HG02763 (cell line): ENCODE results near the gene PPP2R2D.

Experiments
- ATAC-seq: cut with Tn5 transposase; IDR thresholded peaks from one replicate; pipeline ENCODE4 v1.9.1; 2021; ENCODE audit warnings: mild to moderate bottlenecking, moderate library complexity; ENCODE audit not compliant: unreplicated experiment

PPP2R2D gene

GRCh38 chr10:131900350-131901152 is at the start of gene PPP2R2D:
Gene PPP2R2D, plus strand, starts transcription at chr10:131901008. Its CDS starts 141 bp downstream, at chr10:131901149.
- peak; percentile 91 for ATAC-seq

- no peak for ATAC-seq
Observed at GRCh38 chr10:131851346-131851745, 49.5 kb upstream of the PPP2R2D start.

GRCh38 chr10:131852176-131852822 is 48.5 kb upstream of the PPP2R2D start:
- ATAC-seq: no peak

- ATAC-seq: no peak
Observed at GRCh38 chr10:131852823-131853609, 47.8 kb upstream of the PPP2R2D start.

GRCh38 chr10:131853610-131853964 is 47.2 kb upstream of the PPP2R2D start:
- ATAC-seq: no peak

- ATAC-seq: no peak
Observed at GRCh38 chr10:131854579-131855335, 46.1 kb upstream of the PPP2R2D start.

- no peak for ATAC-seq
Observed at GRCh38 chr10:131855461-131856401, 45.1 kb upstream of the PPP2R2D start.

- ATAC-seq: no peak
Observed at GRCh38 chr10:131856441-131857094, 44.2 kb upstream of the PPP2R2D start.

GRCh38 chr10:131857156-131858117 is 43.4 kb upstream of the PPP2R2D start:
- ATAC-seq: no peak

- ATAC-seq: no peak
Observed at GRCh38 chr10:131858118-131858515, 42.7 kb upstream of the PPP2R2D start.

- no peak for ATAC-seq
Observed at GRCh38 chr10:131858583-131859340, 42.0 kb upstream of the PPP2R2D start.

- no peak for ATAC-seq
Observed at GRCh38 chr10:131859341-131860020, 41.3 kb upstream of the PPP2R2D start.

GRCh38 chr10:131860311-131860710 is 40.5 kb upstream of the PPP2R2D start:
- ATAC-seq: no peak

GRCh38 chr10:131860806-131861440 is 39.9 kb upstream of the PPP2R2D start:
- ATAC-seq: no peak

- ATAC-seq: no peak
Observed at GRCh38 chr10:131862548-131862947, 38.3 kb upstream of the PPP2R2D start.

- ATAC-seq: no peak
Observed at GRCh38 chr10:131865223-131865917, 35.4 kb upstream of the PPP2R2D start.
